Activated CD8-positive, alpha-beta memory T cell treated with anti-CD3 and anti-CD28 coated beads, Interleukin-2, amount 50 U/mL, for 24 hours (primary cell): ENCODE results near the gene NRXN2.
"Not testable (repeated sequence)": the region's sequence is repeated elsewhere in the genome, so short reads cannot be mapped to it uniquely, and the experiment has no call there.

Source experiments
- DNase-seq: peaks from one replicate; pipeline ENCODE4 v3.0.0-alpha.2; 2020; ENCODE audit errors: extremely low read depth

Gene NRXN2

DNA sequence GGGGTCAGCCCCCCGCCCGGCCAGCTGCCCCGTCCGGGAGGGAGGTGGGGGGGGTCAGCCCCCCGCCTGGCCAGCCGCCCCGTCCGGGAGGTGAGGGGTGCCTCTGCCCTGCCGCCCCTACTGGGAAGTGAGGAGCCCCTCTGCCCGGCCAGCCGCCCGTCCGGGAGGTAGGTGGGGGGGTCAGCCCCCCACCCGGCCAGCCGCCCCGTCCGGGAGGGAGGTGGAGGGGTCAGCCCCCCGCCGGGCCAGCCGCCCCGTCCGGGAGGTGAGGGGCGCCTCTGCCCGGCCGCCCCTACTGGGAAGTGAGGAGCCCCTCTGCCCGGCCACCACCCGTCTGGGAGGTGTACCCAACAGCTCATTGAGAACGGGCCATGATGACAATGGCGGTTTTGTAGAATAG is 21.0 kb downstream of the NRXN2 start:
- not testable (repeated sequence) for DNase-seq

DNA sequence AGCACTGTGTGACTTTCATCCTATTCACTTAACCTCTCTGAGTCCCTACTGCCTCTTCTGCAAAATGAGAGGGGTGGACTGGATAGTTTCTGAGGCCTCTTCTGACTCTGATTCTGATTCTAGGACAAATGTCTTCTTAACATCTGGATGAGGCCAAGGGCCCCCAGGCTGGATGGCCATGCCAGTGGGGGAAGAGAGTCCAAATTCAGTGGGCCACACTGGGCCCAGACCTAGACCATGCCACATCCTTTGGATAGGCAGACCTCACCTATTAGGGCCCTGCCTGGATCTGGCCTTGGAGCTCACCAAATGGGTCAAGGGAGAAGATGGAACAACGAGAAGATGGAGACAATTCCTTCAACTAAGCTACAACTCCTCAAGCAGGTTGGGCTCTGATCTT is 24.6 kb downstream of the NRXN2 start:
- no peak for DNase-seq

DNA sequence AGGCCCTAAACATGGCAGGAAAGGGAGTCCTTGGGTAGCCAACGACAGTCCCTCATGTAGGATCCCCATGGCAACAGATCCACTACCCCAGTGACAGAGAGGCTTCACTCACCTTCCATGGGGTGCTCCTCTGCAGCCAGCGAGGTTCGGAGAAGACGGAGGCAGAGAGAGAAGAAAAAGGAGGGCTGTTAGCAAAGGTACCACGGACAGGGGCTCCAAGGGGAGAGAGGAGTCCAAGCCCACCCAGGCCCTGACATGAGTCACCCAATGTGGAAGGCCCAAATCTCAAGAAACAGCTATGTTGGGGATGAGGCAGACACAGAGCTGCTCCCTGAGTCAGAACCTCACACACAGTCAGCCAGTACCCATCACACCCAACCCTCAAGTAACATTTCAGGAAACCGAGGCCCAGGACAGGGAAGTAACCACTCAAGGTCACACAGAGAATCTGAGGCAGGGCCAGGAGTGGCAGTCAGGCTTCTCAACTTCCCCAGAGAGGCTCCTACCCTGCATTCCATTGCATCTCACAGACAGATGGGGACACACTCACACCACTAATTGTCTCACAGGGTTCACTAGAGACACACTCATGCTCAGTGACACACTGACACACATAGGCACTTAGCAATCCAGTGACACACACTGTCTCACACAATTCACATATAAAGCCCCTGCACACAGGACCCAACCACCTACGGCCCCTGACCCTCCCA is 25.2 kb downstream of the NRXN2 start:
- no peak for DNase-seq

DNA sequence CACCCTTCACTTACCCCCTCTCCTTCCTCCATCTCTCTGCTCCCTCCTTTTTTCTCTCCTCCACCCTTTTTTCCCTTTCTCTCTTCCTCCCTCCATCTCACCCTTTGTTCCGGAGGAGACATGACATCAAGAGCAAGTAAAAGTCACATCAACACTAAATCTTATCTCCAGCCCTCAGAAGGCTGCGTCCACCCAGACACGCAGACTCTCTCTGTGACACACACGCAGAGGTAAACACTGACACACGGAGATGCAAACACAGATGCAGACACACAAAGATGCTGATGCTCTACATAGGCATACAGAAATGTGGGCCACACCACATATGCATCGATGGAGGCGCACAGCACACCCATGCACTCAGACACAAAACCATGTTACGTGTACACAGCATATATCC is 27.0 kb downstream of the NRXN2 start:
- DNase-seq = no peak

DNA sequence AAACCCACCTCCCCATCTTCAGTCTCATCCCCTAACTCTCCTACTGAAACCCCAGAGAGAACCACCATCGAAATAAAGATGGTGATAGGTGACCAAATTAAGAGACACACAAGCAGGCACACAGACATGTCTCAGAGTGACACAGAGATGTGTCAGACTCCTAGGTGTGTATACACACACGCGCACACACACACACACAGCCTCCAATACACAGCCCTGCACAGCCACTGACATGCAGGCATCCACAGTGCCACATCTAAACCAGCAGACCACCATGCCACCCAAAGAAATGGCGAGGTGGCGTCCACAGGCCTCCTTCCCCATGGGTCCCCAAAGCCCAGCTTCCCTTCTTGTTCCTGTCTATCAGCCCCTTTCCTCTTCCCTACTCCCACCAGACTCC is 27.4 kb downstream of the NRXN2 start:
- DNase-seq = no peak

DNA sequence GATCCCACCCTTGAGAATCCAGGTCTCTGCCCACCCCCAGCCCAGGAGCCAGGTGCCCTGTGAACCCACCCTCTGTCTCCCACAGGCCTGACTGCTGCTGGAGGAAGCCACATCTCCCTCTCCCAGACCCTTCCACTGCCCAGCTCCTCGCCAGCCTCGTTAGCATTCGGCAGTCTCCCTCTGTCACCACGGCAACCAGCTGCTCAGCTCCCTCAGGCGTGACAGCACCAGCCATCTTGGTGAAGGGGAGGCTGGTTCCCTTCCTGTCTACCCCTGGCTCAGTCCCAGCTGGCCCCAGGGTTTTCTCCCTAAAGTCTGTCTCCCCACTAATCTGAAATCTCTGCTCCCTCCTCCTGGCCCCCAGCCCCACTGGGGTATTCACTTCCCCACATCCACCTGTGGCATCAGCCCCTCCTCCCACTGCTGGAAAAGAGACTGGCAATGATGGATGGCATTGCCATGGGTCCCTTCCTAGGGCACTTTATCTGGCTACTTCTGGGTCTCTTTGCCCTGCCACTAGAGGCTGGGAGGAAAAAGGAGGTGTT is 28.1 kb downstream of the NRXN2 start:
- DNase-seq = no peak

DNA sequence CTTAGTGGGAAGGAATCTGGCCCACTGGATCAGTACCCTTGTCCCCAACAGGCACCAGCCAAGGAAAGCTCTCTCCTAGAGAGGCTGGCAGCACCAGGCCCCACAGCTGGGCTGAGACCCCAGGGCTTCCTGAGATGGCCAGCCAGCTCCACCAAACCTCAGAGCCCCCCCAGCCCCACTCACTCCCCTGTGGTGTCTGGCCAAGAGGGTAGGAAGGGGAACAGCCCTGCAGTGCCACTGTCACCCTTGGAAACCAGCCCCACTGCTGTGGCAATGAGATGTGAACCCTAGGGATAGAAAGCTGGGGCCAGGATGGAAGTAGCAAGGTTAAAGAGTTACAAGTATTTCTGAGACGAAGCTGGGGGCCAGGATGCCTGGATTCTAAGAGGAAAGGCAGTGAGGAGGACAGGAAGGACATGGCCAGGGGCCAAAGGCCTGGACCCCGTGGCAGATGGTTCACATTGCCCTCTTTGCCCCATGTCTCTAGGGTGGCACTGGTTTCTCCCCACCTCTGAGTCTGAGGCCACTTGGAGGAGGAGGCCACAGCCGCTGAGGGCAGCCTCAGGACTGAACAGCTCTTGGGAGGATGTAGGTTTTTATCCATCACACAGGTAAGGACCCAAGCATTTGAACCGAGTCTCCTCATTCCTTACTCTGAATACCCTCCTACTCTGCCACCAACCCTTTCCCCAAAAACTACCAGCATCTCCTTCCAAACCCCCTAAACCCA is 28.8 kb downstream of the NRXN2 start:
- no peak for DNase-seq

DNA sequence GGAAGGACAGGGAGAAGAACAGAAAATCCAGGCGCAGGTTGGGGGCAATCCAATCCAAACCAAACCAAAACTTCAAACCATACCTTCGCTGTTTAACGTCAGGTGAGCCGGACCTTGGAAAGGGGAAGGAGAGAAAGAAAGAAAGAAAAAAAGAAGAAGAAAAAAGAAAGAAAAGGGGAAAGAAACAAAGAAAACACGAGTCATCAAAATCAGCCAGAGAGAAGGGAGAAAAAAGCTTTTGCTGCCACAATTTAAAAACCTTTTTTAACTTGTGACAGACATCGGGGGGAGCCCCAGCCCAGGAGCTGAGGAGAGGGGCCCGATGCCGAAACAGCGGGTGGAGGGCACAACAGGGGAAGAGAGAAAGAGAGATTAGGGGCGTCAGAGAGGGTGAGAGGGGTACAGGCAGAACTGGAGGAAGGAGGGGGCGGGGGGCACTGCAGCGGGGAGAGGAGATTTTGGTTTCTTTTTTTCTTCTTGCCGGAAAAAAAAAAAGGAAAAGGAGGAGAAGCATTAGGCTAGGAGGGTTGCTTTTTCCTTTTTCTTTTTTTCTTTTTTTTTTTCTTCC is 30.1 kb downstream of the NRXN2 start:
- no peak for DNase-seq

DNA sequence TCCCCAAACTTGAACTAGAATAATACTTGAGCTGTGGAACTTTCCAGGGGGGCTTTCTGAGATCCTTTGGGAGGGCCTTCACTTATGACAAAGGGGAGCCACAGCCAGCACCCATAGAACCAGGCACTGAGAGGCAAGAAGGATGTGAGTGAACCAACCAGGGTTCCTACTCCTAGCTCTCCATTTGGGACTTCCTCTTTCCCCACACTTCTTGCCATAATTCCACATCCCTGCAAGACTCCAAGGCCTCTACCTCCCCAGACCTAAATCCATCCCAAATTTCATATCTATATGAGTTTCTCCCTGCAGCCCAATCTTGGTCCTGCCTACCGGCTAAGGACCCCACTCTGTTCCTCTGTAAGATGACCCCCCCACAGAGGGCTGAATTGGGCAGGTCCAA is 31.5 kb downstream of the NRXN2 start:
- no peak for DNase-seq

DNA sequence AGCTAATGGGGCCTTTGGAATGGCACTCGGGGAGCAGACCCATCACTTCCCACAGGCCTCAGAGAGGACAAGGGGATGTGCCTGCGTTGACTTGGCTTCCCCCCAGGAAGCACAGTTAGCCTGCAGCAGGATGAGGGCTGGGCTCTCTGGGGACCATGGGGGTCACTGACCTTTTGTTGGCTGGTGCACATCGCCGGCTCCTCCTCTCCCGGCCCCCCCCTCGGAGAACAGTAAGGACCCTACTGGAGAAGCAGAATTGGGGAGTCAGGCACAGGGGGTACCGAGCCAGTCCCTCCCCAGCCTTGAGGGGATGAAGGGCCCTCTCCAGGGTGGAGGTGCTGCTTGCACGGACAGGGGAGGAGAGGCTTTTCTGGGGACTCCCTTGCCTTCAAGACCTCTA is 32.8 kb downstream of the NRXN2 start:
- no peak for DNase-seq

DNA sequence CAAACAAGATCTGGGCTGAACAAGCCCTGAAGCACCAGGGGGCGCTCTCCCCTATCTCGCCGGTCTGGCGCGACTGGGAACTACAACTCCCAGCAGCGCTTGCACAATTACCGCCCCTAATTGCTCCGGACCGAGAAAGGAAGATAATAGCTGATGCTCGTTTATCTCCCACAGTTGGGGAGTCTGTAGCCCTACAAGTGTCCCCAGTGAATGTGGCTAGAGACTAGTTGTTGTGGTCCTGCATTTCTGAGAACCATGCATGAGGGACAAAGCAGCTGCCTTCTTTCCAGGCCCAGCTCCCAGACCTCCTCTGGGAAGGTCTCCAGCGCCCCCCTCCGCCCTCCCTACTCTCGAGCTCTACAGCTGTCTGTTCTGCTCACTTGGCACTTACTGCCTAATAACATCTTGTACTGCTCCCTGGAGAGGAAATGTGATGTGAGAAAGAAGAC is 34.4 kb downstream of the NRXN2 start:
- DNase-seq = peak; percentile 83

DNA sequence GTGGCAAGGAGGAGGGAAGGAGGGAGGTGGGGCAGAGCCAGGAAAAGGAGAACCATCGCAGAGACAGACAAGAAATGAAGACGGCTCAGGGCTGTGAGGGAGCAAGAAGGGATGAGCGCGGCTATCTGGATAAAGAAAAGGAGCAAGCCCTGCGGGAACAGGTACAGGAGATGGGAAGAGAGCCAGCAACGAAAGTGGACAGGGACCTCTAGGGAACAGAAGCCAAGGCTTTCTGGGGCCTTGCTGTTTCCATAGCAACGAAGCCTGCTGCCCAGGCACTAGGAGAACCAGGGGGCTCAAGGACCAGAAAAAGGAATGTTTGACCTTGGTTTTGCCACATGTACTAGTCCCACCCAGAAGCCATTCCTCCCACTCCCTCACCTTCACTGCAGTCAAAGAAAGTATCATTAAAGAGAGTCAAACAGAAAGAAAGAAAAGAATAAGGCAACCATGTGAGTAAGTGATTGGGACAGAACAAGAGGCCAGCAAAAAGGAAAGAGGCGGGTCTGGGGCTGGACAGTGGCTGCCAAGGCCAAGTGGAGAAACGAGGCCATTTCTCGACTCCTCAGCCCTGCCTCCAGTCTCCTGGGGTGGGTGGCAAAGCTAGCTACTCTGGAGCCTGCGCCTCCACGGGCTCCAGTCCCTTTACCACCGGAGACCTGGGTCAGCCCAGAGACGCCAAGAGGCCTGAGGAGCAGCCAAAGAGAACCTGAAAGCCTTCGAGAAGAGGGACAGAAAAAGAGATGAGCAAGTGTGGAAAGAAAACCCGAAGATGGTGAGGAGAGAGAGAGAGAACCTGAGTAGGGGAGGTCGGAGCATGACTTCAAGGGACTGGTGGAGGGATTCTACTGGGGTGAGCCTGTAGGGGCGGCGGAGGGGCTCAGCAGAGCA is 35.1 kb downstream of the NRXN2 start:
- DNase-seq = no peak

DNA sequence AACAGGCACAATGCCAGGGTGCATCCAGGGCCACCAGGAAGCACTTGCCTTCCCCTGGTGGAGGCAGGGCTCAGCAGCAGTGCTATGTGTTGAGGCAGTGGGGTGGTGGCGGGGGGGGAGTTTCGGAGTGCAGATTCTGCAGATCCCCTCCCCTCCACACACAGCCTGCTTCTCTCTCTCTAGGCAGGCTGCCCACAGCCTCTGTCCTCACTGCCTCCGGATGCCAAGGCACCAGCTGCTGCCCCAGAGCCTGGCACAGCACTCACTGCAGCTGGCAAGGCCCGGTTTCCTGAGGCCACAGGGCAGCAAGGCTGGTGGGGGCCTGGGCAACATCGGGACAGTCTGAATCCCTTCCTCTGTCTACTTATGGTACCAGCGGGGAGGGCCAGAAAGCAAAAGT is 35.8 kb downstream of the NRXN2 start:
- DNase-seq = no peak

DNA sequence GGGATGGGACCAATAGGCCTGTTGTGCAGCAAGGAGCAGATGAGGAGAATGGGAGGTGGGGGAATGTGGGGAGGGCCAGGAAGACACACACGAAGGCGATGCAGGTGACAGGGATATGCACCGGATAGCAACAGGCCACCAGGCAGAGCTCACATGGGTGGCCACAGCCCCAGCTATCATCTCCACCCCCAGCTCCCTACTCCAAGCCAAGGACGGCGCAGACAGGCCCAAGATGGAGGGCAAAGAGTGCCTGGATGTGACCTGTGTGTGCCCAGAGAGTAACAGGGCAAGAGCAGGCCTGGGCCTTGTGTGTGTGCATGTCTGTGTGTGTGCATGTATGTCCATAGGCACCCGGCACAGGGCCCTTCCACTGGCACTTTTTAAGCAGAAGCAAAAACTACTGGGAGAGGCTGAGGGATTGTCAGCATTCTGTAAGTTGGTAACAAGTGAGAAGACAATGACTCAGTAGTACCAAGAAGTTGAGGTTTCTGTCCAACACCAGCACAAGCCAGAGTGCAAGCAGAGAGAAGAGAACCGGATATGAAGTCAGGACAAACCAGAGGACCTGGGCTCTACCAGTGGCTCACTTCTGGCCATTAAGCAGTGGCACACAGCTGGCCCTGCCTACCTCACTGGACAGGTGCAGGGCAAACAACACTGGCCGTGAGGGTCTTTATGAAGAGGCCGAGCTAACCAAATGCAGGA is 36.4 kb downstream of the NRXN2 start:
- no peak for DNase-seq

DNA sequence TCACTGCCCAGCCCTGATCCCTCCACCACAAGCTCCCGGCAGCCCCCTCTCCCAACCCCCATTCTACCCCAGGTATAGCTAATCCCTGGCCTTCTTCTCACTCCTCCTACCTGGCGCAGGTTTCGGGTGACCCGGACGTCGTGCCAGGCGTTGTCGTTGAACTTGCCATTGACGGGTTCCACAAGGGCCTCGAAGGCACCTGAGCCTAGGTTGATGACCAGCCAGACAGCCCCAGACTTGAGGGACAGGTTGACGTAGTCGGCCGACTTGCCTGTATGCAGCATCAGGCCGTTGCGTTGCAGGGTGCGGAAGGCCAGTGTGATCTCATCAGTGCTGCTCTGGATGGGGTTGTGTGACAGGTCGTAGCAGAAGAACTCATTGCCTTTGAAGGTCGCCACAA is 37.5 kb downstream of the NRXN2 start:
- DNase-seq = no peak

DNA sequence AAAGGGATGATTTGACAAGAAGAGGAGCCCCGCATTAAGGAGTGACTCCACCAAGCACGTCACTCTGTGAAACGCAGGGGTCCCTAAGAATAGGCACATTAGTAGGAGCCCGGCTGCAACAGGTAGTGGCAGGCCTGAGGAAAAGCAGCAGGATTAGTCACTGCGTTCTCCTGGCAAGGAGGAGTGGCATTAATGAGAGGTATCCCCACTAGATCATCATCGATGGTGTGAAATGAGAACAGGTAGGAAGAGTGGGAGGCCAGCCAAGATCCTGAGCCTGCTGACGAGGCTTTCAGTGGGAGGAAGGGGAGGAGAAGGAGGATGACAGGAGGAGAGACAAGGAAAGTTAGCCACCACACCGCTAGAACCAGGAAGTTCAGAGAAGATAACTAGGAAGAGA is 38.6 kb downstream of the NRXN2 start:
- no peak for DNase-seq

DNA sequence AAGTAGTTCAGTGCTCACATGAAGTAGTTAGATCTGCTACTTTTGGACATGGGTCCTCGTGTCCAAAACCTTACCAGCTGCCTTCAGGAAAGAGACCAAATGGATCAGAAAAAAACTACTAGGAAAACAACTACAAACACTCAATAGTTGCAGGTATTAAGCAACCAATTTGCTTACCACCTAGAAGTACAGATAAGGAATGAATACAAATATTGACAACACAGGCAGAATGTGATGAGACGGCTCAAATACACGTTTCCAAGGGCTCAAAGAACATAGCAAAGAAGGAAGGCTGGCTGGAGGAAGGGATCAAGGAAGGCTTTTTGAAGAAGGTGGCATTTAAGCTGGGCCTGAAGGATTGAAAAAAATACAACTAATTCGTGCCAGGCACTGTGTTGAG is 41.8 kb downstream of the NRXN2 start:
- DNase-seq = no peak

DNA sequence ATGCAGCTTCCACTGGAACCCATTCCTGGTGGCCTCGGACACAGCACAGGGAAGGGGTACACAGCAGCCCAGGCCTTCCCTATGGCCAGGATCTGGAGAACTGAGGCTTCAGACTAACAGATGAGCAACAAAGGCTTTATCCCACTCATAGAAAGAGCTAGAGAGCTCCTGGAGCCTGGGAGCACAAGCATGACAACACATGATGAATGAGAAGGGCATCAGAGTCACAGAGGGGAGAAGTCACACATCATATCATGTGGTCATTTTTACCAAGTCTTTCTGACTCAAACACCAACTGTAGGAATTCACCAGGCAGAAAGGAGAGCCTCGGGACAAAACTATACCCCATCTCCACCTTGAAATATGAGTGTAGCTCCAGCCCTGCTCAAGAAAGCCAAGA is 43.2 kb downstream of the NRXN2 start:
- no peak for DNase-seq

DNA sequence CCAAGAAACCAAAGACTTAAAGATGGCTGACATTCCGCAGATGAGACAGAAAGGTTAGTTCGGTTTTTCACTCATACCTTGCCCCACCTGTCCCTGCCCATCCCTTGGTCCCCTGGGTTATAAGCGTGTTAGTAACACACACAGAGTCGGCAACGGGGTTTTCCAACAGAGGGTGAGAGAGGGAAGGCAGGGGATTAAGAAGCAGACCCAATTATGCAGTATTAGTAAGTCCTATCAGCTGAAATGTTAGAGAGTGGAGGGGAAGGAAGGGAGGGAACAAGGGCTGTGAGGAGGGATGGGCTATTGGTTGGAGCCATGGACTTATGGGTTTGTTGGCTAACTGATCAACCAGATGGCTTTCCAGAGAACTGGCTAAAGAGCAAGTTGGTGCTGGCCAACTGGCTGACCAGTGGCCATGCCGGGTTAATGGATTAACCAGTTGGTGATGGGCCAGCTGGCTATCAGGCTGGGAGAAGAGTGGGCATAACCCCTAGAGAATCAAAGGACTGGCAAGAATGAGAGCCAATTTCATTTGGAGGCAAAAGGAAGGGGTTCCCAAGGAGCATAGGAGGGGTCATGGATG is 45.5 kb downstream of the NRXN2 start:
- DNase-seq = no peak

DNA sequence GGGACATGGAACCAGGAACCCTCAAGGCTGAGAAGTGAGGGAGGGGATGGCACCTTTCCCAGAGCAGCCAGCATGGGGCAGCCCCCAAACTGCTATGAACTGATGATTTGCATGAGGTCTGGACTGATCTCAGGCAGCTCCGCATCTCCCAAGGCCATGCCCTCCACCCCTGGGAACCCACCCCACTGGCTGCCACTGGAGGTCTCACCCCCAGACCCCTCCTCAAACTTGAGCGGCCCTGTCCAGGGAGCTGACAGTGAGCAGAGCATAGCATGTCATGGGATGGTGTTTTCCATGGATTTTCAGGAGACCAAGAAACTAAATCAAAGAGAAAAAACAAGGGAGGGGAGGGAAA is 46.8 kb downstream of the NRXN2 start:
- no peak for DNase-seq
